Gastrocnemius medialis (tissue), 4 donors: Measurements from ENCODE around the gene KCNAB2.

Experiments used
- POLR2A ChIP-seq, 2 donors: fragments of 450-650 bp; IDR thresholded peaks; one replicate each; pipeline ENCODE4 v1.6.1; 2017; ENCODE audit warnings: antibody characterized with exemption in 2 of 2, mild to moderate bottlenecking in 2 of 2, moderate library complexity in 2 of 2
- TF ChIP-seq, protein P1 (sequence below), 5 experiments: fragments of 450-650 bp in 3 of 5; fragments of 200-600 bp in 2 of 5; sonication (generic) in 2 of 5; IDR thresholded peaks in 4 of 5; conservative IDR thresholded peaks in 1 of 5; 1 replicate in 4 of 5; 2 replicates in 1 of 5; pipeline ENCODE4 v1.5.1; 2016 to 2019; ENCODE audit warnings: antibody characterized with exemption in 5 of 5, mild to moderate bottlenecking in 3 of 5, moderate library complexity in 3 of 5

DNA sequence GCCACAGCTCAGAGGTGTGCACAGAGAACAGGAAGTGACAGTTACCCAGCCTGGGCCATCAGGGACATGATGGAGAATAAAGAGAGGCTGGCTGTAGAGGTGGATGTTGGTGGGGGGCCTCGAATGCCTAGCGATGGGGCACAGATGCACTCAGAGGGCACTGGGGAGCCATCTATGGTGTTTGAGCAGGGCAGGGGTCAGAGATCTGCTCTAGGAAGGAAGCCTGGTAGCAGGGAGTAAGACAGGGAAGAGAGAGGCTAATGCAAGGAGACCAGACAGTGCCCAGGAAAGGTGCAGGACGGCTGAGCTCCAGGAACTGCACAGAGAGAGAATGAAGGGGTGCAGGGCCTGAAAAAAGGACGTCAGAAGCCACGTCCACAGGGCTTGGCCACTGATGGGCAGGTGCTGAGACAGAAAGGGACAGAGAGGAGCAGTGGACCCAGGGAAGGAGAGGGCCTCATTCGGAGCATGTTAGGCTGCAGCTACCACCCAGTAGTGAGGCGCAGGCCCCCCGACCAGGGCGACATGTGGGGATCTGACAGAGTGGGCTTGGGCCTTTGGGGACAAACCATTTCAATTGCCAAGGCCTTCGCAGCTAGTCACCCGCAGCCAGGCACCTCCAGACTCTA, 1.1 kb upstream of the KCNAB2 start:
- TF ChIP-seq, protein P1, sequence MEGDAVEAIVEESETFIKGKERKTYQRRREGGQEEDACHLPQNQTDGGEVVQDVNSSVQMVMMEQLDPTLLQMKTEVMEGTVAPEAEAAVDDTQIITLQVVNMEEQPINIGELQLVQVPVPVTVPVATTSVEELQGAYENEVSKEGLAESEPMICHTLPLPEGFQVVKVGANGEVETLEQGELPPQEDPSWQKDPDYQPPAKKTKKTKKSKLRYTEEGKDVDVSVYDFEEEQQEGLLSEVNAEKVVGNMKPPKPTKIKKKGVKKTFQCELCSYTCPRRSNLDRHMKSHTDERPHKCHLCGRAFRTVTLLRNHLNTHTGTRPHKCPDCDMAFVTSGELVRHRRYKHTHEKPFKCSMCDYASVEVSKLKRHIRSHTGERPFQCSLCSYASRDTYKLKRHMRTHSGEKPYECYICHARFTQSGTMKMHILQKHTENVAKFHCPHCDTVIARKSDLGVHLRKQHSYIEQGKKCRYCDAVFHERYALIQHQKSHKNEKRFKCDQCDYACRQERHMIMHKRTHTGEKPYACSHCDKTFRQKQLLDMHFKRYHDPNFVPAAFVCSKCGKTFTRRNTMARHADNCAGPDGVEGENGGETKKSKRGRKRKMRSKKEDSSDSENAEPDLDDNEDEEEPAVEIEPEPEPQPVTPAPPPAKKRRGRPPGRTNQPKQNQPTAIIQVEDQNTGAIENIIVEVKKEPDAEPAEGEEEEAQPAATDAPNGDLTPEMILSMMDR (IDR thresholded peaks at IDR 0.05 in 4 of 5, conservative IDR thresholded peaks at IDR 0.05 in 1 of 5): no peak
- no peak for TF ChIP-seq POLR2A (IDR thresholded peaks at IDR 0.05)
